ENCODE results near the gene SYNPO2.

Gene SYNPO2, protein sequence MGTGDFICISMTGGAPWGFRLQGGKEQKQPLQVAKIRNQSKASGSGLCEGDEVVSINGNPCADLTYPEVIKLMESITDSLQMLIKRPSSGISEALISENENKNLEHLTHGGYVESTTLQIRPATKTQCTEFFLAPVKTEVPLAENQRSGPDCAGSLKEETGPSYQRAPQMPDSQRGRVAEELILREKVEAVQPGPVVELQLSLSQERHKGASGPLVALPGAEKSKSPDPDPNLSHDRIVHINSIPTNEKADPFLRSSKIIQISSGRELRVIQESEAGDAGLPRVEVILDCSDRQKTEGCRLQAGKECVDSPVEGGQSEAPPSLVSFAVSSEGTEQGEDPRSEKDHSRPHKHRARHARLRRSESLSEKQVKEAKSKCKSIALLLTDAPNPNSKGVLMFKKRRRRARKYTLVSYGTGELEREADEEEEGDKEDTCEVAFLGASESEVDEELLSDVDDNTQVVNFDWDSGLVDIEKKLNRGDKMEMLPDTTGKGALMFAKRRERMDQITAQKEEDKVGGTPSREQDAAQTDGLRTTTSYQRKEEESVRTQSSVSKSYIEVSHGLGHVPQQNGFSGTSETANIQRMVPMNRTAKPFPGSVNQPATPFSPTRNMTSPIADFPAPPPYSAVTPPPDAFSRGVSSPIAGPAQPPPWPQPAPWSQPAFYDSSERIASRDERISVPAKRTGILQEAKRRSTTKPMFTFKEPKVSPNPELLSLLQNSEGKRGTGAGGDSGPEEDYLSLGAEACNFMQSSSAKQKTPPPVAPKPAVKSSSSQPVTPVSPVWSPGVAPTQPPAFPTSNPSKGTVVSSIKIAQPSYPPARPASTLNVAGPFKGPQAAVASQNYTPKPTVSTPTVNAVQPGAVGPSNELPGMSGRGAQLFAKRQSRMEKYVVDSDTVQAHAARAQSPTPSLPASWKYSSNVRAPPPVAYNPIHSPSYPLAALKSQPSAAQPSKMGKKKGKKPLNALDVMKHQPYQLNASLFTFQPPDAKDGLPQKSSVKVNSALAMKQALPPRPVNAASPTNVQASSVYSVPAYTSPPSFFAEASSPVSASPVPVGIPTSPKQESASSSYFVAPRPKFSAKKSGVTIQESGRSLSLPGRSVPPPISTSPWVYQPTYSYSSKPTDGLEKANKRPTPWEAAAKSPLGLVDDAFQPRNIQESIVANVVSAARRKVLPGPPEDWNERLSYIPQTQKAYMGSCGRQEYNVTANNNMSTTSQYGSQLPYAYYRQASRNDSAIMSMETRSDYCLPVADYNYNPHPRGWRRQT

GRCh38 chr4:118888666-118889311 lies at the start of gene SYNPO2:
Gene SYNPO2 (plus strand): TSS chr4:118888854. CDS start chr4:118889037, 183 bp downstream.
- DNase-seq (ENCODE audit: low read depth), result peak; percentile 88

GRCh38 chr4:118839221-118839927 lies 49.3 kb upstream of the SYNPO2 start:
- DNase-seq (ENCODE audit: low read depth), result no peak

DNA sequence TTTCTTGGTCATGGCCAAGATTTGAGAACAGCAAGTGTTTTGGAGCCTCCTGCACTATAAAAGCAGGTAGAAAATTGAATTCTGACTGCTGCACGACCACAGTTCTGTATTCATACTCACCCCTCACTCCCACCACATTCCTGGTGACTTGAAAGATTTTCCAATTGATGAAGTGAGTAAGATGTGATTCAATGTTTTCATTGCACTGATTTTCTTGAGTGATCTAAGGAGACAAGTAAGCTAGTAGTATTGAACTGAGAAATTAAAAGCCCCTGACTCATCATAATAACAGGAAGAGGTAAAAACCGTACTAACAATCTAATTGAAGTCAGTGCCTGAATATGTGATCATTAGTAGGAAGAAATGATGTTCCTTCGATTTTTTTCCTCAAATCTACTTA lies 46.6 kb upstream of the SYNPO2 start:
- peak; percentile 90 for DNase-seq (ENCODE audit: low read depth)

GRCh38 chr4:118843237-118843636 lies 45.4 kb upstream of the SYNPO2 start:
- DNase-seq (ENCODE audit: low read depth), result no peak

- no peak for DNase-seq (ENCODE audit: low read depth)
These were observed 43.1 kb upstream of the SYNPO2 start for GRCh38 chr4:118845552-118846050.

DNA sequence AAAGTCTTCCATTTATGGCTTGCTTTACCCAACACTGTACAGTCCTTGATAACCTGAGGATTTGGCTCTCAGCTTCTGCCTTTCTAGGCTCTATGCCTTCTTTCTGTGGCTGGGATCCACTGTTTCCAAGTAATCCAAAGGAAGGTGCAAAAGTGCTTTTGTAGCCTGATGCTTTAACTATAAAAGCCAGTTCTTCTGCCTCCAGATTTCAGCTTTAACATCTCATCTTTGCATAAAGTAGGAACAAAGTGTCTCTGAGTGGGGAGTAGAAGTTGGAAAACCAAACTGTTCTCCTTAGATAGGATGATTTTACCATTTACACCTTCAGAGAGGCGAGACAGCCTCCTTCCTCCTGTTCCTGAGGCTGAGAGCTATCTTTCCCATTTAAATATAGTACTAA lies 41.7 kb upstream of the SYNPO2 start:
- DNase-seq (ENCODE audit: low read depth), result no peak

DNA sequence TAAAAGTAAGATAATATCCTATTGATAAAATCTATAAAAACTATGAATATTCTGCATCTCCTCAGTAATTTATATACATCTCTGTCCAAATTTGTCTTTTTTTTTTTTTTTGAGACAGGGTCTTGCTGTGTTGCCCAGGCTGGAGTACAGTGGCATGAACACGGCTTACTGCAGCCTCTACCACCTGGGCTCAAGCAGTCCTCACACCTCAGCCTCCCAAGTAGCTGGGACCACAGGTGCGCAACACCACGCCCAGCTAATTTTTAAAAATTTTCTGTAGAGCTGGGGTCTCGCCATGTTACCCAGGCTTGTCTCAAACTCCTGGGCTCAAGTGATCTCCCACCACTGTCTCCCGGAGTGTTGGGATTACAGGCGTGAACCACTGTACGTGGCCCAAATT lies 40.4 kb upstream of the SYNPO2 start:
- no peak for DNase-seq (ENCODE audit: low read depth)

DNA sequence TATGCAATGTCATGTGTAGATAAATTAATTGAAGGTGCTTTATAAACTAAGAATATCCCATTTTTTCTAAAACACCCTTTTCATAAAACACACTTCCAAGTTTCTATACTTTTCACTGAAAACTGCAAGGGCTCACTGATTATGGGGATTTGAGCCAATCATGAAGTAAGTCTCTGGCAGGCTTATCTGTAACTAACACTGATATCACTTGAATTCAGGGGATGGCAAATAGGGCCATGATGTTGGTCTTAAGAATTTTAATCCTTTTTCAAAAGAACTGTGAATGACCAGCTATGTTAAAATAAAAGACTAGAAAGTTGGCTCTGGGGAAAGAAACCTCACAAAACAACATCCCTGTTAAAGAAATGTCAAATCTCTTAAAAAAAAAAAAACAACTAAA lies 39.8 kb upstream of the SYNPO2 start:
- no peak for DNase-seq (ENCODE audit: low read depth)

DNA sequence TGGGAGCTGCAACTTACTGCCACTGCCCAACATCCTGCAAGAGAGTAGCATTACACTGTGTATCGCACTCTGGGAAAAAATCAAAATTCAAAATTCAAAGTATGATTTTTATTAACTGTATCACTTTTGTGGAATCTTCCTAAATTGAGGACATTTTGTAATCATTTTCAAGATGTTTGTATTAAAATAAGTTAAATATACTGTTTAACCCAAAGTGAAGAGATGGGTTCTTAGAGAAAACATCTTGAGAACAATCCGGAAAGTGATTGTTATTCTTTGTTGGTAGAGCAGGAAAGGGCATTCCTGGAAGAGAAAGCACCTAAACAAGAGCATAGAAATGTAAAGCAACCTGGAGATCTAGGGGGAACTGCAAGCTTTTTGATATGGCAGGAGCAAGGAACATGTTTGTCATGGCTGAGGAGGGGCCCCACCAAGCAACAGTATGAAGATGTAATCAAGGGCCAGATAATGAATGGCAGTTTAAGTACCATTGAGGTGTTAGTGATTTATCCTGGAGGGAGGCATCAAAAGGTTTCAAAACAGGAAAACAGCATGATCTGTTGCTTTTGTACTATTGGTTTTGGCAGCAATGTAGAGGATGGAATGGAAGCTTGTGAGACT lies 38.7 kb upstream of the SYNPO2 start:
- DNase-seq (ENCODE audit: low read depth), result no peak

DNA sequence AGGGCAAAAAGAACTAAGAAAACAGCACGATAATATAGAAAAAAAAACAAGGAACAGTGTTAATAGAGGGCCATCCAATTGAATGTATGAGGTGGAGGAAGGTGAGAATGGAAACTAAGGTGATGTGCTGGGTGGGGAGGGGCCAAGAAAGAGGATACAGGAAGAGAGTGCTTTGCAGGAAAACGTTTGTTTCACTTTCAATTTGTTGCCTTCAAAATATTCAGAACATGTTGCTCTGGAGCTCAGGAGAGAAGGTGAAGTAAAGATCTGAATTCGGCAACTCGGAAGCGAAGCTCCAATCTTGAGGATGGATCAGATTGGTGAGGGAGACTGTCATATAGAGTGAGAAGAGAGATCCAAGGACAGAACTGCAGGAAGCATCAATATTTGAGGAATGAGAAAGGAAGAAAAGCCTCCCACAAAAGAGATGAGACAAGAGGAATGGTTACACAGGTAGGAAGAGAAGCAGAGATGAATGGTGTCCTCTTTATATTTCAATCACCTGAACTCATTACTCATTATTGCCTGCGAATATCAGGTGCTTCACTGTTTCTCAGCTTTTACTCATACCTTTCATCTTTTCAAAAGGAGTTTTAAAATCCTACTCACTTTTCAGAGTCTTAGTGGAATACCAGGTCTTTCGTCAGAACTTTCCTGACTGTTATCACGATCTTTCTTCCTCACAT lies 38.0 kb upstream of the SYNPO2 start:
- peak; percentile 30 for DNase-seq (ENCODE audit: low read depth)

DNA sequence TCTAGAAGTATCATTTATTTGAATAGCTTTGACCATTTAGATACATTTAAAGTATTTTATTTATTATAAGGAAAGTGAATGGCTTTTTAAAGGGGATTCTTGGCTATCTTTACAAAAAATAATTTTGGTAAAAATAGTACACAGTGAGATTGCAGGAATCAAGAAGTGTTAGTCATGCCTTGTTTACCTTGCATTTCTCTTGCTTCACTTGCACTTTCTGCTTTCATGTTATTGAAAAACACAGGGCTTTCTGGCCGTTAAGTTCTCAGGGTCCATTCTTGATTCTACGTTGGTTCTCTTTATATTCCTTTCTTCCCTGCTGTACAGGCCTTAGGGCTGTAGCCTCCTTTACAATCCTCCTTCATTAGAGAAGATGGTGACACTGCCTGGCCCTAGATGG lies 30.9 kb upstream of the SYNPO2 start:
- no peak for DNase-seq (ENCODE audit: low read depth)

- no peak for DNase-seq (ENCODE audit: low read depth)
These were observed 29.9 kb upstream of the SYNPO2 start for GRCh38 chr4:118858779-118859178.

- peak; percentile 65 for DNase-seq (ENCODE audit: low read depth)
These were observed 23.5 kb upstream of the SYNPO2 start for GRCh38 chr4:118865091-118865708.

DNA sequence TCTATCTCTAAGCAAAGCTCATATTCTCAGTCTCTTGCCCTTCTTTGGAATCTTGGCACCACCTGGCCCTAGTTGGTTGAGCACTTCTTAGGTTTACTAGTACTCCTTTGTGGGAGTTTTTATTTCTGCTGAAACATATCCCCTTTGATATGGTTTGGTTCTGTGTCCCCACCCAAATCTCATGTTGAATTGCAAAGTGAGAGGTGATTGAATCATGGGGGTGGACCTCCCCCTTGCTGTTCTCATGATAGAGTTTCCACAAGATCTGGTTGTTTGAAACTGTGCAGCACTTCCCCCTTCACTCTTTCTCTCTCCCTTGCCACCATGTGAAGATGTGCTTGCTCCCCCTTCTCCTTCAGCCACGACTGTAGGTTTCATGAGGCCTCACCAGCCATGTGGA lies 22.2 kb upstream of the SYNPO2 start:
- DNase-seq (ENCODE audit: low read depth), result no peak

GRCh38 chr4:118867311-118868067 lies 21.2 kb upstream of the SYNPO2 start:
- no peak for DNase-seq (ENCODE audit: low read depth)

DNA sequence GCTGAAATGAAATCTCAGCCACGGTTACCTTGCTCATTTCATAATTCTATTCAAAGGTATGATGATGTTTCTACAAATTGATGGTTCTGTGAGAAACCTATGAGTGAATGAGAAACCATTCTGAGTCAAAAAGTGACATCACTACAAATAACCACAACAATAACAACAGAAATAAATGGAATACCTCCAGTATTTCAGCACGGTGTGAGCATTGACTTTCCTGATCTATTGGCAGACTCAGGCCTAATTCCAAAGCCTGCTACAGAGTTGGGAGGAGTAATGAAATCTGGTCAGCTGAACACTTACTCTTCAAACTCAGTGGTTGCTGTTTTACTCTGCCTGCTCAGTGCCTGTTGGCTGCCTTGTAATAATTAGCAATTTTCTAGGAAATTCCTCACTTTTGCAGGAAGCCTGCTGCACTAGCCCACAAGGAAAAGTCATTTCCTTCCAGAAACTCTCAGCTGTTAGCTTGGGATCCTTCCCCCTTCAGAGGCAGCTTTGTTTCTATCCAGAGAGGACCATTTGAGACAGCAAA lies 18.8 kb upstream of the SYNPO2 start:
- DNase-seq (ENCODE audit: low read depth), result peak; percentile 80

DNA sequence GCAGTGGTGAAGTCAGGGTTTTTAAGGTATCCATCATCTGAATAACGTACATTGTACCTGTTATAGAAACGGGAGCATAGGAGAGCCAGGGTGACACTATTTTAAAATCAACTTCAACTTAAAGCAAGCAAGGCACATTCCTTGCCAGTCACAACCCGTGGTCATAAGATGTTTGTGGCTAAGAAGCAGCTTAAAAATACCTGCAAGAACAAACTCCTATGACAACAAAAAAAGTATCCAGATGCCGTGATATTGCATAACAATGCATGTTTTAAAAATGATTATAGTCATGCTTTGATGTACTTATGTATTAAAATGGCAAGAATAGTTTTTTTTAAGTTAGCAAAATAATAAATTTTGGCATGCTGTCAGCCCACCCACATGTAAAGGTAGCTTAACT lies 16.5 kb upstream of the SYNPO2 start:
- DNase-seq (ENCODE audit: low read depth), result no peak

- no peak for DNase-seq (ENCODE audit: low read depth)
These were observed 10.9 kb upstream of the SYNPO2 start for GRCh38 chr4:118877797-118878196.
